GM19395 (cell line): ENCODE data around the gene CCDC85C.

Source experiments
- ATAC-seq: cut with Tn5 transposase; IDR thresholded peaks from one replicate; pipeline ENCODE4 v1.9.1; 2021; ENCODE audit warnings: mild to moderate bottlenecking, moderate library complexity; ENCODE audit not compliant: unreplicated experiment

CCDC85C gene

GRCh38 chr14:99575043-99576023 is 28.7 kb downstream of the CCDC85C start:
- no peak for ATAC-seq

DNA sequence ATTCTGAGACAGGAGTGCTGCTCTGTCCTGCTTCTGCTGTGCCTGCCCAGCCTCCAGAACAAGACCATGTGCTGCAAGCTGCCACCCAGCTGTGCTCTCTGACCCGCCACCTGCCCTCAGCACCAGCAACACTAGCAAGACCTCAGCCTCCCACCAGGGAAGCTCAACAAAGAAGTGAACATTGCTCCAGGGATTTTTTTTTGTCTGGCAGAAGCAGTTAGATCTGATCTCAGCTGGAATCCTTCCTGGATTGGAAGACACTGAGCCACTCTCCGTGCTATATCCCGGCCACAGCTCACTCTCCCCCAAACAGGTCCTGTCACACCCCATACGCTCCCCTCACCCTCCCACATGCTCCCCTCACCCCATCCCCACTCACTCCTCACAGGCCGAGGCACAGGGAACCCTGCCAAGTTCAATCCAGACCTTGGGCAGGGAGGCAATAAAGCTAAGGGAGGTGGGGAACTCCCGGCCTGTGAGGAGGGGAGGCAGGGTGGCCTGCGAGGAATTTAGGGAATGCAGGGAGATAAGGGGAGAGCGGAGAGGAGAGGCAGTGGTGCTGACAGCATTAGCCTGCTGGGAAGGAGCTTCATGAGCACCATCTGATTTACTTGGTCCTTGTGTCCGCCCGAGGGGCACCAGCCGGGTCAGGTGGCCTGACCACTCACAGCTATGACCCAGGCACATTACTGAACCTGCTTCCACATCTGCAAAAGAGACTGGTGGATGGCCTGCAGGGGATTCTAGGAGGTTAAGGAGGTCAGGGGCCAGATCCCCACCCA is 29.7 kb downstream of the CCDC85C start:
- ATAC-seq: no peak

DNA sequence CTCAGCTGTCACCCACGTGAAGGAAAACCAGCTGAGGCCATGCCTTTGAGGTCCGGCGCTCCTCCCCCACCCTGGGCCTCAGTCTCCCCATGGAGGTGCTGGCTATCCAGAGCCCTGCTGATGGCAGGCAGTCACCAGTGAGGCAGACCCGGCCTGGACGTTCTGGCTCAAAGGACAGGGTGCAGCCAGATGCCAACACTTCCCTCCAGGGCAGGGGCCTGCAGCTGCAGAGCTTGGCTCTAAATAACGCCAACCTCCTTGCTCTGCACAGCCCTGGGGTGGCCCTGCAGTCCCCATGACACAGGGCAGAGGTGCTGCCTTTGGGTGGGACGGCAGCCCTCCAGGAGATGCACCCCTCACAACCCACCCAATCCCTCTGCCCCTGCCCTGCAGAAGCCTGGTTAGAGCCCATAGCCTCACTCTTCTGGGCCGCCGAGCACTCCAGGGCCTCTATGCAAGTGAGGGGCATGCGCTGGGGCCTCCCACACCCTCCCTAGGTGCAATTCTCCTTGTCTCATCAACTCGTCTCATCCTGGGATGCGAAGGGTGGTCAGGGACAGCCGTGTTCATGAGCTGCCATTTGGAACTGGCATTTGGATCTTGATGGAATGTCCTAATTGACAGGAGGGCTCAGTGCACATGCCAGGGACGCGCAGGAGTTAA is 30.4 kb downstream of the CCDC85C start:
- no peak for ATAC-seq

DNA sequence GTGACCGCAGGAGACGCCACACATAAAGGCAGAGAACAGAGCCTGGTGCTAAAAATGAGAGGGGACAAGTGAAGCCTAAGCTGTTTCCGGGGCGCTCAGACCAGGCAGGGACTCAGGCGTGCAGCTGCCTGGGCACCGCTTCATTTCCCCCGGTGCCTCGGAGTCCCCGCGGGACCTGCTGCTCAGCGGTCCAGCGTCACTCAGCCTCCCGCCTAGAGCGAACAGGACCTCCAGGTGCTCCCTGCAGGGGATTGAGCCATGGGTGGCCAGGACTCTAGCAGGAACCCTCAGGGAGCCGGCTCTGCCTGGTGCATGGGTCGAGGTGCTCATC is 31.0 kb downstream of the CCDC85C start:
- ATAC-seq: no peak

GRCh38 chr14:99572173-99572999 is 31.6 kb downstream of the CCDC85C start:
- ATAC-seq: no peak

- no peak for ATAC-seq
Observed at GRCh38 chr14:99571303-99571986, 32.6 kb downstream of the CCDC85C start.

DNA sequence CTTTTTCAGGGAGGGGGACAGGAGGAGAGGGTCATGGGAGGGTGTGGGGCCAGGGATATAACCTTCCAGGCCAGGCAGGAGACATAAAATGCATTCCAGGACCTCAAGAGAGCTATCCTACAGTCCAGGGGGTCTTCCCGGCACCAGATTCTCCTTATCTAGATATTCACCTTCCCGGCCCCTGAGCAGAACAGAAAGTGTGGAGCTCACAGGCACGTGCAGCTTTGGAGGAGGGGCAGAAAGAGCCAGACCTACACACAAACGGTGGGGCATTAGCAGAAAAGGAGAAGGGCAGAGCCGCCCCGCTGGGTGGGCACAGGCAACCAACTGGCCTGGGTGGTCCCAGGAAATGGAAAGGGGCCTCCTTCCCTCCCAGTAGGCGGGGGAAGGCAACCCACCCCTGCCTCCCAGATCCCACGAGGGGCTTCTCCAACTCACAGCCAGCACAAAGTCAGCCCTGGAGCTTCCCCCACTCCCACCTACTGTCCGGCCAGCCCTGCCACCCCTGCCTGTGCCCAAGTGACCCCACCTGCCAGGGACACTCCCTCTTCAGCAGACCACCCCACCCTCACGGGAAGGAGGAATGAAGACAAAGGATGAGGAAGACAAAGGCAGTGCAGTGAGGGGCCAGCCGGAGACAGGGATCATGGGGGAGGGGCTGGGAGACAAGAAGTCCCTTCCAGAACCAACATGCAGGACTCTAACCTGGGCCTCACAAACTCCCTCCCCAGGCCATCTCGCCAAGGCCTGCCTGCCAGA is 33.3 kb downstream of the CCDC85C start:
- ATAC-seq: no peak

- ATAC-seq: no peak
Observed at GRCh38 chr14:99569725-99570543, 34.1 kb downstream of the CCDC85C start.

- no peak for ATAC-seq
Observed at GRCh38 chr14:99568567-99569560, 35.1 kb downstream of the CCDC85C start.

DNA sequence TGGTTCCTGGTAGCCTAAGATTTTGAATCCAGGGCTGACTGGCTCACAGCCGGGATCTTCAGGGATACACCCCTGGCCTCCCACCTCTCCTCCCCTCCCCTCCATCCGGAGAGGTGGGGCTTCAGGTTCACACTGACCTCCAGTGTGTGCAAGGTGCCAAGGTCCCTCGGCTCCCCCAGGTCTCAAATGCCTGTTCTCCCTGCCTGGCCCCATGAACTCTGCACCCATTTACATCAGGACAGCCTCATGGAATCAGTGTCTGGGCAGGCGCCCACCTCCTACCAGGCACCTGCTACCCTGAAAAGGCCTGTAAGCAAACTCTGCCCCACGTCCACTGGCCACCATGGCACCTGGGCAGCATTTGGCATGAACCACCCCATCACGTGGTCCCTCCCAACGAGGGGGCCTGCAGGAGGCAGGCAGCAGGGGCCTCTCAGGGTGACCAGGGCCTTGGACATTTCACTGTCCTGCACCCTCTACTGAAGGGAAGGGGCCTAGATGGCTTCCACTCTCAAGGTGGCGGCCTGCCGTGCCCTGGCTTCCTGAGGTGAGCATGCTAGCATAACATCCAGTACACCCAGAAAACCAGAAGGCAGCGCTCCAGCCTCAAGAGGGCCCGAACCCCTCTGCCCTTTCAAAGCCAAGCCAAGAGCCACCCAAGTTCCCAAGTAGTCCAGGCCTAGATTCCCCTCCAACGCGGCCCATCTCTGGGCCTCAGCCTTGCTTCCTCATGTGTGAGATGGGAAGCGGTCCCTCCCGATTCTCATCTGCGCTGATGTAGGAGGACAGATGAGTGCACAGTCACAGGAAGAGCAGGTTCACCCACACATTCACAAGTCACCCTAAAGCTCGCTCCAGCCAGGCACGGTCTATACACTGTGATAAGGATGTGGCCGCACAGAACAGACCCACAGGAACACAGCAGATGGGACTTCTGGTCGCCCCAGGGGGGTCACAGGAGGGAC is 37.3 kb downstream of the CCDC85C start:
- ATAC-seq: no peak

DNA sequence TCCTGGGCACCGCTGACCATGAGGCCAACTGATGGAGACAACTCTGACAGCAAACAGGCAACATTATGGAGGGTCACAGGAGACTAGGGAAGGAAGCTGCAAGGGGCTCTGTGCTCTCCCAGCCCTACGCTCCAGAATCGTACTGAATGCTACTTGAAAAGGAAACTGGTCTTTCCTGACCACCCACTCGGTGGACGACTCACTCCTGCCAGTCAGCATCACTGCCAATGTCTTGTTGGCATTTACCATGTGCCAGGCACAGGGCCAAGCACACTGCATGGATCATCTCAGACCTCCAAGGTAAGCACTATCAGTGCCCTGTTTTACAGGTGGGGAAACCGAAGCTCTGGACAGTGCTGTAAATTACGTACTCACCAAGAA is 38.0 kb downstream of the CCDC85C start:
- ATAC-seq: no peak

DNA sequence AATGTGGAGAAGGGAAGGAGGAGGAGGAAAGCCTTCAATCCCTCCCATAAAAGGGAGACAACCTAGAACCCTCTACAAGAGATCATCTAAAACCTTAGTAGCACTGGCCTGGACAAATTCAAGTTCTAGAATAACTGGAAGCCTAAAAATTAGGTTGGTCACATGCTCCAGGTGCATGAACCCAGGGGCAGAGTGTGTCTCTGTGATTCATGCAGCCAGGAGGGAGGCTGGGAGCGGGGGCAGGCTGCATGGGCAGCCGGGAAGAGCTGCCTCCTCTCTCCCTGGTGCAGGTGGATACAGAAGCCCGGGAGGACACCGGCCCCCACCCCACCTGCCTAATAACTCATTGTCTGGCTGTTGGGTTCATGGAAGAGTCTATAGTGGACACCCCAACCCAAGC is 38.6 kb downstream of the CCDC85C start:
- ATAC-seq: no peak

GRCh38 chr14:99564926-99565259 is 39.1 kb downstream of the CCDC85C start:
- ATAC-seq: no peak

DNA sequence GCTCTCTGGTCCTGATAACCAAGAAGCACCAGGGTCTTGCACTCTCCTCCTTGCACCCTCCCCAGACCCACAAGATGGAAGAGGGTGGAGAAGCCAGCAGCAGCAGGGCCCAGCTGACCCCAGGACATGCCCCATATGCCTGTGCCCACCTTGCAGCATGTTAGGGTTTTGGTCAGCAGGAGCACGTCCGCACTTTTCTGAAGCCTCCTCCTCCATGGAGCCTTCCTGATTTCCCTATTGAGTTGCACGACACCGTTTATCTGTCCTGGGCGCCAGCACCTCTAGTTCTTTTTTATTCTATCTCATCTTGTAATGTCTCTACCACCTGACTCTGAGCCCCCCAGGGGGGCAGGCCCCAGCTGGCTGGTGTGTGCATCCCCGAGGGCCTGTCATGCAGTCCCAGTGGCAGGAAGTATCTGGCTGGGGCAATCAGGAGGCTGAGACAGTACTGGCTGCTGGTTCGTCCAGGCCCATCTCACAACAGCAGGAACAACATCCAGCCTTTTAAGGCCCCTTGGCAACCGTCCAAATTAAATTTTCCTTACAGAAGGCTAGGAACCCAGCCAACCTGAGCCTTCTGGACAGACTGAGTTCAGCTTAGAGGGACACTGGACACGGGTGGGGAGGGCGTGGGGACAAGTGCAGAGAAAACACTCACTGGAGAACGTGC is 39.6 kb downstream of the CCDC85C start:
- ATAC-seq: no peak

- ATAC-seq: no peak
Observed at GRCh38 chr14:99563749-99564129, 40.3 kb downstream of the CCDC85C start.
